Neuronal stem cell (in vitro differentiated cells): ENCODE results near the gene DLG2.

ENCODE experiments used
- DNase-seq: peaks from one replicate; pipeline ENCODE4 v3.0.0-alpha.2; 2013; ENCODE audit warnings: low spot score
- H2AFZ ChIP-seq: one replicate; pipeline ENCODE4 v1.6.1; 2013; ENCODE audit warnings: mild to moderate bottlenecking, low read length, inconsistent platforms
- H2AK5ac ChIP-seq: 2 replicates; pipeline ENCODE4 v1.6.1; 2013; ENCODE audit warnings: low read depth, mild to moderate bottlenecking, inconsistent platforms, low read length, moderate library complexity, mixed read lengths
- H2BK120ac ChIP-seq: 2 replicates; pipeline ENCODE4 v1.6.1; 2013; ENCODE audit warnings: low read depth, mild to moderate bottlenecking, inconsistent platforms, low read length, moderate library complexity, mixed read lengths
- H2BK12ac ChIP-seq: one replicate; pipeline ENCODE4 v1.6.1; 2013; ENCODE audit warnings: low read length, inconsistent platforms
- H2BK15ac ChIP-seq: 2 replicates; pipeline ENCODE4 v1.6.1; 2013; ENCODE audit warnings: mild to moderate bottlenecking, low read length, inconsistent platforms, mixed read lengths
- H2BK5ac ChIP-seq: one replicate; pipeline ENCODE4 v1.6.1; 2013; ENCODE audit warnings: inconsistent platforms, mild to moderate bottlenecking, low read length, moderate library complexity
- H3K14ac ChIP-seq: one replicate; pipeline ENCODE4 v1.6.1; 2013; ENCODE audit warnings: low read length, inconsistent platforms
- H3K18ac ChIP-seq: 2 replicates; pipeline ENCODE4 v1.6.1; 2013; ENCODE audit warnings: low read length, inconsistent platforms
- H3K23ac ChIP-seq: 2 replicates; pipeline ENCODE4 v1.6.1; 2013; ENCODE audit warnings: low read depth, mild to moderate bottlenecking, mixed read lengths, low read length, inconsistent platforms; ENCODE audit not compliant: poor library complexity
- H3K27ac ChIP-seq: replicated peaks from 3 replicates; pipeline ENCODE4 v1.5.1; 2013; ENCODE audit warnings: low read length, inconsistent platforms
- H3K27me3 ChIP-seq, 3 experiments: 2 replicates each; pipeline ENCODE4 v1.6.1; 2013; ENCODE audit warnings: low read length in 3 of 3, mild to moderate bottlenecking in 2 of 3, inconsistent platforms in 1 of 3, low read depth in 1 of 3, mixed read lengths in 1 of 3, moderate library complexity in 1 of 3; ENCODE audit not compliant: control insufficient read depth in 3 of 3, insufficient read depth in 3 of 3
- H3K36me3 ChIP-seq, 2 donors: replicated peaks in 1 of 2; 2 replicates each; pipeline ENCODE4 v1.6.1; 2013; ENCODE audit warnings: low read length in 2 of 2; ENCODE audit not compliant: control insufficient read depth in 2 of 2, insufficient read depth in 2 of 2
- H3K4ac ChIP-seq: 2 replicates; pipeline ENCODE4 v1.6.1; 2013; ENCODE audit warnings: inconsistent platforms, mild to moderate bottlenecking, low read length, moderate library complexity
- H3K4me1 ChIP-seq, 2 donors: 1 replicate in 1 of 2; 2 replicates in 1 of 2; pipeline ENCODE4 v1.6.1; 2013; ENCODE audit warnings: low read length in 2 of 2, low read depth in 1 of 2; ENCODE audit not compliant: control insufficient read depth in 2 of 2, insufficient read depth in 1 of 2
- H3K4me2 ChIP-seq: one replicate; pipeline ENCODE4 v1.6.1; 2013; ENCODE audit warnings: mild to moderate bottlenecking, low read length, inconsistent platforms; ENCODE audit not compliant: insufficient read depth, poor library complexity, severe bottlenecking
- H3K4me3 ChIP-seq, 2 donors: 2 replicates each; pipeline ENCODE4 v1.5.1; 2013; ENCODE audit warnings: low read length in 2 of 2, mild to moderate bottlenecking in 2 of 2, inconsistent platforms in 1 of 2, moderate library complexity in 1 of 2
- H3K79me1 ChIP-seq: one replicate; pipeline ENCODE4 v1.6.1; 2013; ENCODE audit warnings: low read depth, mild to moderate bottlenecking, inconsistent platforms, low read length, moderate library complexity
- H3K9ac ChIP-seq: one replicate; pipeline ENCODE4 v1.6.1; 2013; ENCODE audit warnings: mild to moderate bottlenecking, low read depth, low read length, inconsistent platforms; ENCODE audit not compliant: poor library complexity
- H3K9me3 ChIP-seq, 2 donors: replicated peaks in 1 of 2; 2 replicates each; pipeline versions ENCODE3 to v1.6.1; 2013; ENCODE audit warnings: low read length in 2 of 2, mild to moderate bottlenecking in 2 of 2, inconsistent platforms in 1 of 2, low read depth in 1 of 2, mixed read lengths in 1 of 2, moderate library complexity in 1 of 2; ENCODE audit not compliant: control insufficient read depth in 2 of 2, insufficient read depth in 1 of 2
- H4K8ac ChIP-seq: one replicate; pipeline ENCODE4 v1.6.1; 2013; ENCODE audit warnings: low read depth, mild to moderate bottlenecking, inconsistent platforms, low read length, moderate library complexity
- H4K91ac ChIP-seq: one replicate; pipeline ENCODE4 v1.6.1; 2013; ENCODE audit warnings: low read length, low read depth, mild to moderate bottlenecking, inconsistent platforms; ENCODE audit not compliant: poor library complexity
- whole genome bisulfite sequencing, 2 donors: extraction: QIAGEN DNeasy Blood & Tissue Kit; methylation state at CpG; one replicate each; pipeline ENCODE4 v1.1.7; 2013; ENCODE audit warnings: missing lambda C conversion rate in 2 of 2, mixed read lengths in 1 of 2; ENCODE audit not compliant: insufficient read length in 2 of 2, insufficient replicate concordance in 1 of 2; ENCODE audit errors: extremely low coverage in 2 of 2; 5-methylcytosine and 5-hydroxymethylcytosine counted together

The DLG2 gene

GRCh38 chr11:83493034-83493433 is 2134.1 kb downstream of the DLG2 start:
- H3K23ac ChIP-seq: no peak overlapping the region
- H2BK15ac ChIP-seq: no peak overlapping the region
- H3K27me3 ChIP-seq: no peaks in the 10 kb centered on the region
- H3K9ac ChIP-seq: no peak overlapping the region
- no CpG with 5 or more reads among the region's 1 CpG for WGBS, 2 donors
- no peak overlapping the region for H3K14ac ChIP-seq
- H3K79me1 ChIP-seq: no peaks in the 10 kb centered on the region
- no peaks in the 10 kb centered on the region for H3K36me3 ChIP-seq
- no peak overlapping the region for H3K4me3 ChIP-seq
- no peak overlapping the region for H2BK5ac ChIP-seq
- H2AK5ac ChIP-seq: no peak overlapping the region
- no peak overlapping the region for H3K4ac ChIP-seq
- no peak overlapping the region for H3K18ac ChIP-seq
- no peak overlapping the region for H3K4me2 ChIP-seq
- H4K8ac ChIP-seq: no peak overlapping the region
- no peak for DNase-seq
- H2AFZ ChIP-seq: no peak overlapping the region
- H2BK12ac ChIP-seq: no peak overlapping the region
- H3K4me1 ChIP-seq: no peaks in the 10 kb centered on the region
- no peak overlapping the region for H2BK120ac ChIP-seq
- H3K27ac ChIP-seq: no peak overlapping the region
- no peaks in the 10 kb centered on the region for H3K9me3 ChIP-seq
- H4K91ac ChIP-seq: no peak overlapping the region

DNA sequence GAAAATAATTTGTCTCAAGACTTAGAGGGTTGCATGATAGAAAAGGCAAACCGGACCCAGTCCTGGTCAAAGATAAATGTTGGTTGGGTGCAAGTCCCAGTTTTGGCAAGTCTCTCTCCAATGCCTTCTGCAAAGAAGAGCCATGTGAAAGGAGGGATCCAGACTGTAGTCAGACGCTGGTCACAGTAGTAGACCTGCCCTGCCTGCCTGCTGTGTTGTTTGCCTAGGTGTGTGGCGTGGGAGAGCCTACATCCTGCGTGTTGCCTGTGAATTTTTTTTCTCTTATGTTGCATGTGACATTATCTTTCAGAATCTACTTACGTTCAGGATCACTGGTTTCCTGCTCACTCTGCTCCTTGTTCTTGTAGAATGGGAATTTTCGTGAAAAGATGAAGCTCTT is 2143.3 kb downstream of the DLG2 start:
- Histone ChIP-seq H3K27ac (no peak overlapping the region), H3K18ac (peak overlapping the region; percentile 8), H2BK5ac (no peak overlapping the region), H3K27me3 (no peaks in the 10 kb centered on the region), H2BK12ac (no peak overlapping the region), H3K79me1 (no peaks in the 10 kb centered on the region), H2BK120ac (no peak overlapping the region), H3K4me3 (no peak overlapping the region), H3K23ac (no peak overlapping the region), H3K4me1 (peaks cover 4 to 7% of the 10 kb centered on the region in 2 donors), H3K14ac (no peak overlapping the region), H4K91ac (no peak overlapping the region), H3K4me2 (no peak overlapping the region), H3K36me3 (no peaks in the 10 kb centered on the region), H2BK15ac (no peak overlapping the region), H3K9ac (no peak overlapping the region), H2AFZ (peak overlapping the region; percentile 2), H4K8ac (no peak overlapping the region), H3K9me3 (no peaks in the 10 kb centered on the region), H3K4ac (no peak overlapping the region), H2AK5ac (no peak overlapping the region)
- no CpG with 5 or more reads among the region's 6 CpGs for WGBS, 2 donors
- no peak for DNase-seq

DNA sequence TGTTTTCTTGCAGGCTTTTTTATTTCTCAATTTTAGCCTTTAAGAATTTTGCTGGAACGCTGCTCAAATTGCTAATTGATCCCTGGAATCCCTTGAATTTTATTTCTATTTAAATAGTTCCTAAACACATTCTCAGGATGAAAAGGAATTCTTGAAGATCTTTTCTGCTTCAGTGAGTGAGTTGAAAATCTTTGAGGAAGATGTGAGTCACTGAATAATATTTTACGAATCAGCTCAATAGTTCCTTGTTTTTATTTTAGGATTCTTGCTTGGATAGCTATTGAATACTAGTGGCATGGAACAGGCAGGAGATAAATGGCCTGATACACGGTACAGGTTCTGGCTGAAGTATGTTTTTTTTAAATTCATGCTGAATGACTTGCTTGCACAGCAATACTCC is 2146.3 kb downstream of the DLG2 start:
- peak overlapping the region; percentile 8 for H2AFZ ChIP-seq
- no CpG with 5 or more reads among the region's 3 CpGs for WGBS, 2 donors
- H3K27ac ChIP-seq: no peak overlapping the region
- no peaks in the 10 kb centered on the region for H3K36me3 ChIP-seq
- no peak overlapping the region for H2BK15ac ChIP-seq
- no peak overlapping the region for H3K4me2 ChIP-seq
- H3K27me3 ChIP-seq: no peaks in the 10 kb centered on the region
- no peaks in the 10 kb centered on the region for H3K9me3 ChIP-seq
- H4K91ac ChIP-seq: no peak overlapping the region
- no peak overlapping the region for H2BK5ac ChIP-seq
- H2BK12ac ChIP-seq: no peak overlapping the region
- H4K8ac ChIP-seq: no peak overlapping the region
- no peak overlapping the region for H3K14ac ChIP-seq
- peak; percentile 9 for DNase-seq
- no peak overlapping the region for H3K23ac ChIP-seq
- no peak overlapping the region for H3K4ac ChIP-seq
- no peak overlapping the region for H3K9ac ChIP-seq
- H3K4me1 ChIP-seq: peaks cover 4 to 12% of the 10 kb centered on the region in 2 donors
- H2BK120ac ChIP-seq: no peak overlapping the region
- no peak overlapping the region for H3K4me3 ChIP-seq
- no peak overlapping the region for H2AK5ac ChIP-seq
- no peak overlapping the region for H3K18ac ChIP-seq
- no peaks in the 10 kb centered on the region for H3K79me1 ChIP-seq

- no peak overlapping the region for H2BK15ac ChIP-seq
- H3K9me3 ChIP-seq: no peaks in the 10 kb centered on the region
- H3K36me3 ChIP-seq: no peaks in the 10 kb centered on the region
- H4K91ac ChIP-seq: no peak overlapping the region
- DNase-seq: no peak
- H2AK5ac ChIP-seq: no peak overlapping the region
- no peak overlapping the region for H3K4me3 ChIP-seq
- H3K14ac ChIP-seq: no peak overlapping the region
- no peak overlapping the region for H2BK120ac ChIP-seq
- peaks cover 4 to 16% of the 10 kb centered on the region in 2 donors for H3K4me1 ChIP-seq
- no peak overlapping the region for H2BK12ac ChIP-seq
- no peak overlapping the region for H4K8ac ChIP-seq
- no peaks in the 10 kb centered on the region for H3K79me1 ChIP-seq
- no peak overlapping the region for H3K23ac ChIP-seq
- no peak overlapping the region for H3K9ac ChIP-seq
- peak overlapping the region; percentile 8 for H2AFZ ChIP-seq
- no peak overlapping the region for H2BK5ac ChIP-seq
- H3K4me2 ChIP-seq: no peak overlapping the region
- no CpG with 5 or more reads among the region's 8 CpGs for WGBS, 2 donors
- H3K18ac ChIP-seq: no peak overlapping the region
- H3K27me3 ChIP-seq: no peaks in the 10 kb centered on the region
- H3K27ac ChIP-seq: peak overlapping the region; percentile 27
- no peak overlapping the region for H3K4ac ChIP-seq
Observed at GRCh38 chr11:83480251-83480650, 2146.9 kb downstream of the DLG2 start.
